Skeletal muscle cell (primary cell): Measurements from ENCODE around the gene CCDC171.
"Not testable (repeated sequence)": the region's sequence is repeated elsewhere in the genome, so short reads cannot be mapped to it uniquely, and the experiment has no call there.

Experiments used
- DNase-seq: peaks from one replicate; pipeline ENCODE4 v3.0.0-alpha.2; 2010; ENCODE audit warnings: low read depth
- H3K4me3 ChIP-seq: 2 replicates; pipeline ENCODE4 v1.5.1; 2011; ENCODE audit warnings: low read depth, mild to moderate bottlenecking, control low read depth, low read length, moderate library complexity

The CCDC171 gene

DNA sequence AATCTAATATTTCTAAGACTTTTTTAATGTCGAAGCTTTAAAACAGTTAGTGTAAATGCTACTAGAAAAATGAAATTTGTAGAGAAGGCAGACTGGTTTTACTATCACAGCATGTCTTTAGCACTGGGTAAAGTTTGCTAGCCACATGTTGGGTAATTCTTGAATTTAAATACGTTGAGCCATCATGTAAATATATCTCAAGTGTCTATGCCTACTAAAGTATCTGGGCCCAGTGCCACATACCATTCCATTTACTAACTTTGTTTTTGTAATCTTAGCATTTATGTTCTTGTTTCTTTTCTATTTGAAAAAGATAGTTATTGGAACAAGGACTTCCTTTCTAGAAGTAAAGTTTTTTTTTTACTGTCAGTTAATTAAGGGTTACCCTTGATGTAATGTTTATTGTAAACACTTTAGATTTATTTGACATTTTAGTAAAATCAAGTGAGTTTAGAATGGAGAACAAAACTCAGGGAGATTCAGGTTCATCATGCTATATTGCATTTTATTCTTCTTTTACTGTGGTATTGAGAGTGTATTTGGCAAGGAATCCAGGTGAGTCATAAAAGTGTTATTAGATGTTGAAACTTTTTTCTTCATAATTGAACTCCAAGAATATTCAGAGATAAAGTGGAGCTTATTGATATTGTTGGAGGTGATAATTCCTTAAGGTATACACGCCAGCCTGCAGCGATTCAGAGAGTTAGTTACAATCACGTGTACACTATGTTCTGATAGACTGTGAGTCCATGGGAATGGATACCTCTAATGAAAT is 182.4 kb downstream of the CCDC171 start:
- H3K4me3 ChIP-seq, result no peak overlapping the region
- DNase-seq, result peak; percentile 86

DNA sequence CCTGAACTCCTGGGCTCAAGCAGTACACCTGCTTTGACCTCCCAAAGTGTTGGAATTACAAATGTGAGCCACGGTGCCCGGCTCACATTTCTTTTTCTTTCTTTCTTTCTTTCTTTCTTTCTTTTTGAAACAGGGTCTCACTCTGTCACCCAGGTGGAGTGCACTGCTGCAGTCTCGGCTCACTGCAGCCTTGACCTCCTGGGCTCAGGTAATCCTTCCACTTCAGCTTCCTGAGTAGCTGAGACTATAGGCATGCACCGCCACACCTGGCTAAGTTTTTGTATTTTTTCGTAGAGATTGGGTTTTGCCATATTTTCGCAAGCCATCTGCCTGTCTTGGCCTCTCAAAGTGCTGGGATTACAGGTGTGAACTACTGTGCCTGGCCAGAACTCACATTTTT is 183.7 kb downstream of the CCDC171 start:
- DNase-seq, result no peak
- H3K4me3 ChIP-seq, result no peak overlapping the region

- no peak overlapping the region for H3K4me3 ChIP-seq
- DNase-seq, result peak; percentile 47
Measured at GRCh38 chr9:15738011-15738410, 185.2 kb downstream of the CCDC171 start.

DNA sequence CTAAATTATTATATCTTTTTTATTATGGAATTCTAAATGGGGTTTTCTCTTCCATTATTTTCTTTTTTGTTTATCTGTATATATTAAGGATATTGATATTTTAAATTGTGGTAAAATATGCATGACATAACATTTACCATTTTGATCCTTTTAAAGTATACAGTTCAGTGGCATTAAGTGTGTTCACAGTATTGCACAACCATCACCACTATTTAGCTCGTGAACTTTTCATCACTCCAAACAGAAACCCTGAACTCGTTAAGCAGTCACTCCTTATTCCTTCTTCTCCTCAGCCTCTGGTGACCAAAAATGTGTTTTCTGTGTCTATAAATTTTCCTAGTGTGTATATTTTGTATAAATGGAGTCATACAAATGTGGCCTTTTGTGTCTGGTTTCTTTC is 188.2 kb downstream of the CCDC171 start:
- no peak overlapping the region for H3K4me3 ChIP-seq
- DNase-seq, result no peak

DNA sequence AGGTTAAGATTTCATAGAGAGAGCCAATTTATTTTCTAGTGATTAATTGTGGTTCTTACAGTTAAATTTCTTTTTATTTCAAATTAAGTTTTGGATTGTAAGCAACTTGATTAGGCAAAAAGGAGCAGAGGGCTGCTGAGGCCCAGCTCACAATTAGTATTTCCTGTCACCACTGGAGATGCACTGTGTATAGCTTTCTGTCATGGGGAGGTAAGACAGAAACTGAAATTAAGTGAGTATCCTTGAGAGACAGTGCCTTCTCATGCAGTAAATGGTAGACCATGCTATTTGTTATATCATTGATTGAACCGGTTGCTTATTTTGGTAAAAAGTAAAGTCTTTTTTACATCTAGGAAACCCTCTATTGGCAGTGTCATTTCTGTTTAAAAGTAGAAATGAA is 190.7 kb downstream of the CCDC171 start:
- H3K4me3 ChIP-seq, result no peak overlapping the region

DNA sequence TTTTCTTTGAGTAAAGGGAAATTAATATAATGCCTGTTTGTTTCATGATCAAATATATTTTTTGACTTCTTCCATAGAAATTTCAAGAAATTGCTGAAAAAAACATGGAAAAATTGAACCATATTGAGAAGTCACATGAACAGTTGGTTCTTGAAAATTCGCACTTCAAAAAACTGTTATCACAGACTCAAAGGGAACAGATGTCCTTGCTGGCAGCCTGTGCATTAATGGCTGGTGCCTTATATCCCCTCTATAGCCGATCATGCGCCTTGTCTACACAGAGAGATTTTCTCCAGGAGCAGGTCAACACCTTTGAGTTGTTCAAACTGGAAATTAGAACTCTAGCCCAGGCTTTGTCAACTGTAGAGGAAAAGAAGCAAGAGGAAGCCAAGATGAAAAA is 191.4 kb downstream of the CCDC171 start:
- H3K4me3 ChIP-seq, result no peak overlapping the region
- no peak for DNase-seq

More for the DNA sequence above, 190.7 kb downstream of the CCDC171 start:
- DNase-seq, result no peak

DNA sequence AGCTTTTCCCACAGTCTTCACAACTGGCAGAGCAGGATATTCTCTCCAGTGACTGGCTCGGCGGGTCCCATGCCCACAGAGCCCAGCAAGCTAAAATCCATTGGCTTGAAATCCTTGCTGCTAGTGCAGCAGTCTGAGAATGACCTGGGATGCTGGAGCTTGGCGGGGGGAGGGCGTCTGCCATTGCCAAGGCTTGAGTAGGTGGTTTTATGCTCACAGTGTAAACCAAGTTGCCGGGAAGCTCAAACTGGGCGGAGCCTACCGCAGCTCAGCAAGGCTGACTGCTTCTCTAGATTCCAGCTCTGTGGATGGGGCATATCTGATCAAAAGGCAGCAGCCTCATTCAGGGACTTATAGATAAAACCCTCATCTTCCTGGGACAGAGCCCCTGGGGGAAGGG is 194.1 kb downstream of the CCDC171 start:
- no peak overlapping the region for H3K4me3 ChIP-seq

GRCh38 chr9:15755660-15756059 is 202.8 kb downstream of the CCDC171 start:
- no peak overlapping the region for H3K4me3 ChIP-seq
- DNase-seq, result no peak

More for the DNA sequence above, 194.1 kb downstream of the CCDC171 start:
- DNase-seq, result no peak

- no peak overlapping the region for H3K4me3 ChIP-seq
- DNase-seq, result no peak
Measured at GRCh38 chr9:15761551-15761950, 208.7 kb downstream of the CCDC171 start.

- DNase-seq, result no peak
- no peak overlapping the region for H3K4me3 ChIP-seq
Measured at GRCh38 chr9:15763371-15763770, 210.5 kb downstream of the CCDC171 start.

- no peak for DNase-seq
- no peak overlapping the region for H3K4me3 ChIP-seq
Measured at GRCh38 chr9:15764131-15764530, 211.3 kb downstream of the CCDC171 start.

DNA sequence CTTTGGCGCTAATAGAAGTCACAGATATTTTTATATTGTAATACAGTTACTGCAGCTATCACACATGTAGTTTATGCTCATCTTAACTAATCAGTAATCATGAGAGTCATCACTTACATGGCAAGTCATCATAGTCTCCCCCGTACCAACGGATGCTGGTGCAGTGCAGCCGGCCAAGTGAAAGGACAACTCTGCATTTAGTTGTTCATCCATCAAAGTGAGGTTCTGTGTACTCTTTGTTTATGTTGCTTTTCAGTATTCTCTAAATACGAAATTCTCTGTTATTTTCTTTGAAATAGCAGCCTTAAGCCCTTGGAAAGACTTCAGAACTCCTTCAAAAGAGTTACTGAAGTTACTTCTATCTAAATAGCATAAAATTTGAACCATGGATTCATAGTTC is 216.7 kb downstream of the CCDC171 start:
- no peak for DNase-seq
- no peak overlapping the region for H3K4me3 ChIP-seq

- no peak for DNase-seq
- no peak overlapping the region for H3K4me3 ChIP-seq
Measured at GRCh38 chr9:15778861-15779260, 226.0 kb downstream of the CCDC171 start.

- no peak for DNase-seq
- no peak overlapping the region for H3K4me3 ChIP-seq
Measured at GRCh38 chr9:15782106-15782505, 229.3 kb downstream of the CCDC171 start.

GRCh38 chr9:15785584-15785983 is 232.7 kb downstream of the CCDC171 start:
- DNase-seq, result no peak
- H3K4me3 ChIP-seq, result no peak overlapping the region

DNA sequence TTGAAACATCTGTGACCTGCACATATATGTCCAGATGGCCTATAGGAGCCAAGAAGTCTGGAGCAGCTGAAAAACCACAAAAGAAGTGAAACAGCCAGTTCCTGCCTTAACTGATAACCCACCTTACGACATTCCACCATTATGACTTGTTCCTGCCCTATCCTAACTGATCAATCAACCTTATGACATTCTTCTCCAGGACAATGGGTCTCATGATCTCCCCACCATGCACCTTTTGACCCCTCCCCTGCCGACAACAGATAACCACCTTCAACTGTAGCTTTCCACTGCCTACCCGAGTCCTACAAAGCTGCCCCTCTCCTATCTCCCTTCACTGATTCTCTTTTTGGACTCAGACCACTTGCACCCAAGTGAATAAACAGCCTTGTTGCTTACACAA is 233.8 kb downstream of the CCDC171 start:
- DNase-seq, result no peak
- no peak overlapping the region for H3K4me3 ChIP-seq

DNA sequence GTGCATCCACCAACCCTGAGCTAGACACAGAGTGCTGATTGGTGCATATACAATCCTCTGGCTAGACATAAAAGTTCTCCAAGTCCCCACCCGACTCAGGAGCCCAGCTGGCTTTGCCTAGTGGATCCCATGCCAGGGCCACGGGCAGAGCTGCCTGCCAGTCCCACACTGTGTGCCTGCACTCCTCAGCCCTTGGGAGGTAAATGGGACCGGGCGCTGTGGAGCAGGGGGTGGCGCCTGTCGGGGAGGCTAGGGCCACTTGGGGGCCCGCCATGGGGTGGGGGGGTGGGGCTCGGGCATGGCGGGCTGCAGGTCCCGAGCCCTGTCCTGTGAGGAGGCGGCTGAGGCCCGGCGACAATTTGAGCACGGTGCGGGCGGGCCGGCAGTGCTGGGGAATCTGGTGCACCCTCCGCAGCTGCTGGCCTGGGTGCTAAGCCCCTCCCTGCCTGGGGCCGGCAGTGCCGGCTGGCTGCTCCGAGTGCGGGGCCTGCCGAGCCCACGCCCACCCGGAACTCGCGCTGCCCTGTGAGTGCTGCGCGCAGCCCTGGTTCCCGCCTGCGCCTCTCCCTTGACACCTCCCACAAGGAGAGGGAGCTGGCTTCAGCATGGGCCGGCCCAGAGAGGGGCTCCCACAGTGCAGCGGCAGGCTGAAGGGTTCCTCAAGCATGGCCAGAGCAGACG is 257.5 kb downstream of the CCDC171 start:
- not testable (repeated sequence) for H3K4me3 ChIP-seq, DNase-seq

GRCh38 chr9:15813076-15813475 is 260.2 kb downstream of the CCDC171 start:
- no peak overlapping the region for H3K4me3 ChIP-seq
- DNase-seq, result no peak

DNA sequence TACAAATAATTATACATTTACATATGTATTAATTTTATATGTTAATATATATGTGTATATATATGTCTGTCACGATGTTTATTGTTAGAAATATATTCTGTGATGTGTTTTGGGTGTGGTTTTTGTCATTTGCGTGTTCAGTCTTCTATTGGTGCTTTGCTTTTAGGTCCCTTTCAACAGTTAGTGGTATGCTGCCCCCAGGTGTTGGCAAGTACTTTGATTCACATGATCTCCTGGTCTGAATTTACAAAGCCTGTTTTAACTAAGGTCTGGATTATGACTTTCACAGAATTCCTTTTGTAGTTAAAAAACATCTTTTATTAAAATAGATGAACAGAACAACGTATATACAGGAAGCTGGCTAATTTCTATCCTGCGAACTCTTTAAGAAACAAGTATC is 271.5 kb downstream of the CCDC171 start:
- peak; percentile 1 for DNase-seq
- no peak overlapping the region for H3K4me3 ChIP-seq

DNA sequence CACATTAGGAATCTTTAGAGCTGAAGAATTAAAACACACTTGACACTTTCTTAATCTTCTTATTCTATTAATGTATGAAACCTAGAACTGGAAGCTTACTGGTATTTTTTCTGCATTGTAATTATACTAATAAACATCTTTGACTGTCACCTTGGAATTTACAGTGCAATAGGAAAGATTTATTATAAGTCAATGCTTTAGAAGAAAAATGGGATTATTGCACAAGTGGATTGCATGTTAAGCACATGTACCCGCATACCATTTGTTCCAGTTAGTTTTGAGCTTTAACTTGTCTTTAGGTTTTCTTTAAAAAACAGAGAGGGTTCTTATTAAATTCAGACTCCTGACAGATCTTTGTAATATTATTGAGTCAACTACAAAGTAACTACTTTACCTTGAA is 278.5 kb downstream of the CCDC171 start:
- no peak overlapping the region for H3K4me3 ChIP-seq
- DNase-seq, result no peak

- H3K4me3 ChIP-seq, result no peak overlapping the region
- DNase-seq, result peak; percentile 24
Measured at GRCh38 chr9:15834541-15834940, 281.7 kb downstream of the CCDC171 start.
